ENCODE measurements around the gene CCDC68.
A peak's percentile ranks its signal among the peaks of the same experiment; 100 is the strongest.

The CCDC68 gene

DNA sequence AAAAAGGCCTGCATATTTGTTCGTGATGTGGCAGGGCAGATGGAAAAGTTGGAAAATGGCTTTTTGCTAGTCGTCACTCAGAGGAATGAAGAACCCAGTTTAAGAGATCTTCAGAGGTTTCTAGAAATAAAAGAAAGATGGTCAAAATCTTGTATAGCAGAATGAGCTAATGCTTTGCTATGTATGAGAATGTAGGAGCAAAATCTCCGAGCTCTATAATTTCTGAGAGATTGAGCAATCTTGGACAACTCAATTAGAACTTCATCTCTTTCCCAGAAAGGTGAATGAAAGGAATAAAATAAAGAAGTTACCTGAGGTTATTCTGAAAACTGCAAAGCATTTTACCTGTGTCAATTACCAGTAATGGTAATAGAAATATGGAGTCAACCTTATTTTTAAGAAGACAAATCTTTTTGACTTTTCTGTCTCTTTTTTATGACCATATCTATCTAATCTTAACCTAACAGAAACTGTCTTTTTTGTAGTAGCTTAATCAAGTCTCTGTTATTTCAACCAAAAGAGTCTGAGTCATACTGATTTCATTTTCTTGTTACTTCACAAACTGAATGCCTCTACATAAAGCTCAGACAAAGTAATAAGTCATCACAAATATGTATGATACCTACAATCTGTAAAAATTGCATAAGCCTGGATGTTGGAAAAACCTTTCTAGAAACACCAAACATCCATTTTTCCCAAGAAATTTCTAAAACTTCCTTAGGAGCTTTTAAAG, 32.5 kb downstream of the CCDC68 start:
- H3K4me3 ChIP-seq (ENCODE audit: low read length) = no peak overlapping the region
- DNase-seq (ENCODE audit: low read depth) = peak; percentile 15
- TF ChIP-seq, protein P1, sequence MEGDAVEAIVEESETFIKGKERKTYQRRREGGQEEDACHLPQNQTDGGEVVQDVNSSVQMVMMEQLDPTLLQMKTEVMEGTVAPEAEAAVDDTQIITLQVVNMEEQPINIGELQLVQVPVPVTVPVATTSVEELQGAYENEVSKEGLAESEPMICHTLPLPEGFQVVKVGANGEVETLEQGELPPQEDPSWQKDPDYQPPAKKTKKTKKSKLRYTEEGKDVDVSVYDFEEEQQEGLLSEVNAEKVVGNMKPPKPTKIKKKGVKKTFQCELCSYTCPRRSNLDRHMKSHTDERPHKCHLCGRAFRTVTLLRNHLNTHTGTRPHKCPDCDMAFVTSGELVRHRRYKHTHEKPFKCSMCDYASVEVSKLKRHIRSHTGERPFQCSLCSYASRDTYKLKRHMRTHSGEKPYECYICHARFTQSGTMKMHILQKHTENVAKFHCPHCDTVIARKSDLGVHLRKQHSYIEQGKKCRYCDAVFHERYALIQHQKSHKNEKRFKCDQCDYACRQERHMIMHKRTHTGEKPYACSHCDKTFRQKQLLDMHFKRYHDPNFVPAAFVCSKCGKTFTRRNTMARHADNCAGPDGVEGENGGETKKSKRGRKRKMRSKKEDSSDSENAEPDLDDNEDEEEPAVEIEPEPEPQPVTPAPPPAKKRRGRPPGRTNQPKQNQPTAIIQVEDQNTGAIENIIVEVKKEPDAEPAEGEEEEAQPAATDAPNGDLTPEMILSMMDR (conservative IDR thresholded peaks at IDR 0.05; ENCODE audit: low read depth, low read length) = no peak

DNA sequence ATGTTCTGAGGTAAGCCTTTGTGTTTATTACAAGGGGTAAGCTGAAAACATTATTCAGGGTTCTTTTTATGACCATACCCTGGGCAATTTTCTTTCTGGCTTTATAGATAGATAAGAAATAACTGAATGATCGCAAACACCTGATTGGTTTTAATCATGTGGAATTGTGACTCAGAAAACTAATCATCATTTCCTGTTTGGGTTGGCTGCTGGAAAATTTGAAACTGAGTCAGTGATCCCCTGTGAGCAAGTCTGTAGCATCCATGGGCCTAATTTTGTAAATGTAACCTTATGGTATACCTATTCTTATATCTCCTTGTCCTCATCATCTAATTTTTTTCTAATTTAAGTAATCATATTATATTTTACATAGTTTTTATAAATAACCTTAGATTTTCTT, 34.3 kb downstream of the CCDC68 start:
- no peak for DNase-seq (ENCODE audit: low read depth)
- TF ChIP-seq, protein P1 (conservative IDR thresholded peaks at IDR 0.05; ENCODE audit: low read depth, low read length) = no peak
- H3K4me3 ChIP-seq (ENCODE audit: low read length) = no peak overlapping the region

GRCh38 chr18:54923339-54923956, 35.8 kb downstream of the CCDC68 start:
- DNase-seq (ENCODE audit: low read depth) = no peak
- no peak overlapping the region for H3K4me3 ChIP-seq (ENCODE audit: low read length)
- TF ChIP-seq, protein P1 (conservative IDR thresholded peaks at IDR 0.05; ENCODE audit: low read depth, low read length) = no peak

- H3K4me3 ChIP-seq (ENCODE audit: low read length) = no peak overlapping the region
- TF ChIP-seq, protein P1 (conservative IDR thresholded peaks at IDR 0.05; ENCODE audit: low read depth, low read length) = no peak
- no peak for DNase-seq (ENCODE audit: low read depth)
These were observed 39.8 kb downstream of the CCDC68 start for GRCh38 chr18:54919412-54919811.

- TF ChIP-seq, protein P1 (conservative IDR thresholded peaks at IDR 0.05; ENCODE audit: low read depth, low read length) = no peak
- H3K4me3 ChIP-seq (ENCODE audit: low read length) = no peak overlapping the region
- no peak for DNase-seq (ENCODE audit: low read depth)
These were observed 41.2 kb downstream of the CCDC68 start for GRCh38 chr18:54918060-54918459.

- TF ChIP-seq, protein P1 (conservative IDR thresholded peaks at IDR 0.05; ENCODE audit: low read depth, low read length) = no peak
- no peak for DNase-seq (ENCODE audit: low read depth)
- H3K4me3 ChIP-seq (ENCODE audit: low read length) = no peak overlapping the region
These were observed 42.8 kb downstream of the CCDC68 start for GRCh38 chr18:54916507-54916906.

DNA sequence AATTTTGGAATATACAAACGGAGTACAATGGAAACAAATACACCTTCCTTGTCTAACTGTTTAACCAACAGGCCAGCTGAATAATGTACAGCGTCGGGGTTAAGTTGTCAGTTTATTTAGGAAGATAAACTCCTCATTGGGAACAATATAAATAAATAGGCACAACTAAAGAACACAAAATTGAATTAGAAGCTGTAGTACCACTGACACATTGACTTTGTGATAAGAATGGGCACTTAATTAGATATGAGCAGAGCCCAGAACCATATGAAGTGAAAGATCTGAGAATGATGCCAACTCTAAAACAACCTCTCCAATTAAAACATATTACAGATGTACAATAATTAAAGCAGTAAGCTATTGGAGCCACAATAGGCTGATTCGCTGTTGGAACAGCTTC, 44.4 kb downstream of the CCDC68 start:
- no peak overlapping the region for H3K4me3 ChIP-seq (ENCODE audit: low read length)
- TF ChIP-seq, protein P1 (conservative IDR thresholded peaks at IDR 0.05; ENCODE audit: low read depth, low read length) = no peak
- no peak for DNase-seq (ENCODE audit: low read depth)

Data from retinal pigment epithelial cell (primary cell).